Ascending aorta (tissue), 2 donors: Measurements from ENCODE around the gene BSND. TPM values are rescaled to one million over a fixed set of nuclear protein-coding genes. Genes with fewer than 3 reads are reported as not detected.
A peak's percentile ranks its signal among the peaks of the same experiment; 100 is the strongest.

Experiments
- DNase-seq, 2 donors: peaks; one replicate each; pipeline ENCODE4 v3.0.0-alpha.2; 2019; ENCODE audit warnings: low spot score in 2 of 2
- H3K27ac ChIP-seq, 2 donors: fragments of 200-600 bp; sonication (generic); one replicate each; pipeline ENCODE4 v1.5.1; 2016 to 2017; ENCODE audit warnings: mild to moderate bottlenecking in 1 of 2
- H3K27me3 ChIP-seq: fragments of 200-600 bp; sonication (generic); one replicate; pipeline ENCODE4 v1.5.1; 2017
- H3K36me3 ChIP-seq, 2 donors: fragments of 200-600 bp; sonication (generic); one replicate each; pipeline ENCODE4 v1.5.1; 2016
- H3K4me1 ChIP-seq, 2 donors: fragments of 200-600 bp; sonication (generic); one replicate each; pipeline ENCODE4 v1.5.1; 2016 to 2017; ENCODE audit warnings: mild to moderate bottlenecking in 1 of 2
- H3K4me3 ChIP-seq, 2 donors: fragments of 200-600 bp; sonication (generic); one replicate each; pipeline ENCODE4 v1.5.1; 2016 to 2017; ENCODE audit warnings: mild to moderate bottlenecking in 1 of 2
- H3K9me3 ChIP-seq, 2 donors: fragments of 200-600 bp; sonication (generic); one replicate each; pipeline ENCODE4 v1.5.1; 2016
- intact Hi-C: fragments of 100-400 bp; cut with DNase I; formaldehyde crosslinking; loops from one replicate; pipeline ENCODE4 v1.15.1; 2023
- total RNA-seq: library from RNA; depleted of rRNA; stranded (reverse); fragments of >200 nt; gene quantifications from one replicate; pipeline ENCODE4 v1.1.0, GENCODE V29; 2016
- TF ChIP-seq, protein P1 (sequence below), 3 experiments: fragments of 200-600 bp in 2 of 3; fragments of 450-650 bp in 1 of 3; sonication (generic) in 2 of 3; IDR thresholded peaks; one replicate each; pipeline ENCODE4 v1.5.1; 2016 to 2019; ENCODE audit warnings: antibody characterized with exemption in 3 of 3, mild to moderate bottlenecking in 1 of 3, moderate library complexity in 1 of 3

The BSND gene
- total RNA-seq, 1 donor from 2014 or later, result not detected

GRCh38 chr1:54980528-54981241 lies 18.0 kb upstream of the BSND start, which contains the start of gene TMEM61:
Gene TMEM61, plus strand, starts transcription at chr1:54980628. Its CDS starts 438 bp downstream, at chr1:54981066.
- intact Hi-C loops, result no loop called here
- peak within 1 kb of the TSS; percentile 53 to 65 for H3K4me3 ChIP-seq
- no peak within 1 kb of the TSS for H3K27ac ChIP-seq
- peaks cover 0 to 10% of the 10 kb centered on the region in 2 donors for H3K4me1 ChIP-seq
- peak in 1 of 2 donors; percentile 61 for DNase-seq
- no peaks in the 10 kb centered on the region for H3K9me3 ChIP-seq
- H3K36me3 ChIP-seq, result no peaks in the 10 kb centered on the region
- H3K27me3 ChIP-seq, result no peaks in the 10 kb centered on the region
- TF ChIP-seq, protein P1, sequence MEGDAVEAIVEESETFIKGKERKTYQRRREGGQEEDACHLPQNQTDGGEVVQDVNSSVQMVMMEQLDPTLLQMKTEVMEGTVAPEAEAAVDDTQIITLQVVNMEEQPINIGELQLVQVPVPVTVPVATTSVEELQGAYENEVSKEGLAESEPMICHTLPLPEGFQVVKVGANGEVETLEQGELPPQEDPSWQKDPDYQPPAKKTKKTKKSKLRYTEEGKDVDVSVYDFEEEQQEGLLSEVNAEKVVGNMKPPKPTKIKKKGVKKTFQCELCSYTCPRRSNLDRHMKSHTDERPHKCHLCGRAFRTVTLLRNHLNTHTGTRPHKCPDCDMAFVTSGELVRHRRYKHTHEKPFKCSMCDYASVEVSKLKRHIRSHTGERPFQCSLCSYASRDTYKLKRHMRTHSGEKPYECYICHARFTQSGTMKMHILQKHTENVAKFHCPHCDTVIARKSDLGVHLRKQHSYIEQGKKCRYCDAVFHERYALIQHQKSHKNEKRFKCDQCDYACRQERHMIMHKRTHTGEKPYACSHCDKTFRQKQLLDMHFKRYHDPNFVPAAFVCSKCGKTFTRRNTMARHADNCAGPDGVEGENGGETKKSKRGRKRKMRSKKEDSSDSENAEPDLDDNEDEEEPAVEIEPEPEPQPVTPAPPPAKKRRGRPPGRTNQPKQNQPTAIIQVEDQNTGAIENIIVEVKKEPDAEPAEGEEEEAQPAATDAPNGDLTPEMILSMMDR (IDR thresholded peaks at IDR 0.05), result no peak

GRCh38 chr1:54981466-54981865 lies 17.3 kb upstream of the BSND start:
- Histone ChIP-seq H3K27ac (no peak overlapping the region), H3K27me3 (no peaks in the 10 kb centered on the region), H3K36me3 (no peaks in the 10 kb centered on the region), H3K9me3 (no peaks in the 10 kb centered on the region), H3K4me1 (peaks cover 0 to 10% of the 10 kb centered on the region in 2 donors), H3K4me3 (peak overlapping the region in 1 of 2 donors; percentile 65)
- TF ChIP-seq, protein P1 (IDR thresholded peaks at IDR 0.05), result no peak
- DNase-seq, result peak in 1 of 2 donors; percentile 33
- intact Hi-C loops, result no loop called here

DNA sequence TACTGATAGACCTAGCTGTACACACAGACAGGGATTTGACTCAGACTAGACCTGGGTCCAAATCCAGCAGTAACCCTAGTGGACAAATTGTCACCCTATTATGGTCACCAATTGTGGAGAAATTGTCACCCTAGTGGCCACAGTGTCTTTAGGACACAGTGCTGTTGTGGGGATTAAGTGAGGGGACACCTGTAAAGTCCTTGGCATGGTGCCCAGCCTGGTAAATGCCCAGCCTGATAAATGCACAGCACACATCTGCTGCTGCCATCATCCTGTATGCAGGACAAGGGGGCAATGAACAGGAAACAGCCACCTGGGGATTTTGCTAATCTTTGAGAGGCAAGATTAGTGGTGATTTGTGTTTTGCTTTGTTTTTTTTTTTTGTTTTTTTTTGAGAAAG lies 16.0 kb upstream of the BSND start:
- H3K36me3 ChIP-seq, result no peaks in the 10 kb centered on the region
- peak in 1 of 2 donors; percentile 59 for DNase-seq
- no peak overlapping the region for H3K27ac ChIP-seq
- TF ChIP-seq, protein P1 (IDR thresholded peaks at IDR 0.05), result no peak
- intact Hi-C loops, result no loop called here
- no peaks in the 10 kb centered on the region for H3K9me3 ChIP-seq
- H3K4me1 ChIP-seq, result peaks cover 0 to 5% of the 10 kb centered on the region in 2 donors
- no peaks in the 10 kb centered on the region for H3K27me3 ChIP-seq
- H3K4me3 ChIP-seq, result no peak overlapping the region

GRCh38 chr1:54984131-54984842 lies 14.4 kb upstream of the BSND start:
- intact Hi-C loops, result no loop called here
- no peaks in the 10 kb centered on the region for H3K36me3 ChIP-seq
- H3K4me1 ChIP-seq, result peaks cover 0 to 5% of the 10 kb centered on the region in 2 donors
- no peak for DNase-seq
- TF ChIP-seq, protein P1 (IDR thresholded peaks at IDR 0.05), result no peak
- H3K4me3 ChIP-seq, result no peak overlapping the region
- no peaks in the 10 kb centered on the region for H3K9me3 ChIP-seq
- no peaks in the 10 kb centered on the region for H3K27me3 ChIP-seq
- no peak overlapping the region for H3K27ac ChIP-seq

DNA sequence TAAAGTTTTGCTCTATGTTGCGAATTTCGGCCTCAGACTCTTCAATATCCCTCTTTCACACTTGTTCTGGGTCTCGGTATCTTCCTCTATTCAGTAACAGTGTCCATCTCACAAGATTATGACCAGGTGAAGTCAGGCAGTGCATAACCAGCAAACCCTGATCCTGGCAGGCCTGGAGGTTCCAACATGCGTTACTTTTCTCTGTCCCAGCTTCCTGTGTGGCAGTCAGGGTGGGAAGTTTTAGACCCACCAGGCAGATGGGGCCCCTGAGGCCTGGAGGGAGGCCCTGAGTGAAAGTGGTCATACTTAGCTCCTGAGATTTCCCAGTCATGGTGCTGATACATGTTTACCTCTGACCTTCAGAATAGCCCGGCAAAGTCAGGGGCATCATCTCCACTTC lies 13.2 kb upstream of the BSND start:
- DNase-seq, result no peak
- Histone ChIP-seq H3K4me1 (no peaks in the 10 kb centered on the region), H3K4me3 (no peak overlapping the region), H3K36me3 (no peaks in the 10 kb centered on the region), H3K27me3 (no peaks in the 10 kb centered on the region), H3K9me3 (no peaks in the 10 kb centered on the region), H3K27ac (no peak overlapping the region)
- intact Hi-C loops, result no loop called here
- TF ChIP-seq, protein P1 (IDR thresholded peaks at IDR 0.05), result no peak
